SH-SY5Y (cell line): ENCODE results near the gene MLLT3.

ENCODE experiments used
- GATA2 ChIP-seq: IDR thresholded peaks from 2 replicates; pipeline ENCODE4 v1.6.1; 2011; ENCODE audit warnings: mild to moderate bottlenecking, low read depth, low read length
- GATA3 ChIP-seq: IDR thresholded peaks from 2 replicates; pipeline ENCODE4 v1.6.1; 2011; ENCODE audit warnings: low read depth, mild to moderate bottlenecking, low read length, moderate library complexity

- TF ChIP-seq GATA2 (no peak), GATA3 (no peak)
These were observed 65.0 kb downstream of the MLLT3 start for GRCh38 chr9:20557285-20557684.
